SK-N-DZ (cell line): ENCODE results near the gene COPG1.

Experiments
- small RNA-seq, 2 experiments: library from RNA; depleted of rRNA; stranded (forward); fragments of <200 nt; gene quantifications; one replicate each; pipeline ENCODE3, GENCODE V24; 2014

COPG1 gene

Small RNAs within 50 kb of the gene (small RNA-seq; reads per million reads assigned to genes)
- 0 reads per million in 2 experiments for gene MIR6826
- 0 reads per million in 2 experiments for gene RPS27P12
